Measurements from ENCODE around the gene PEA15.
A peak's percentile ranks its signal among the peaks of the same experiment; 100 is the strongest.

PEA15 gene

GRCh38 chr1:160197231-160197630 is 8.0 kb upstream of the PEA15 start (continued):
- TF ChIP-seq MZF1 (tag by site-specific recombination; IDR thresholded peaks at IDR 0.05; ENCODE audit: borderline replicate concordance) (no peak), SCRT1 (tag by site-specific recombination; IDR thresholded peaks at IDR 0.05; ENCODE audit: borderline replicate concordance) (no peak), ZIC2 (tag by site-specific recombination; IDR thresholded peaks at IDR 0.05) (no peak), ZNF488 (tag by site-specific recombination; IDR thresholded peaks at IDR 0.05) (no peak), ZNF558 (tag by site-specific recombination; IDR thresholded peaks at IDR 0.05) (no peak), ZNF514 (tag by site-specific recombination; IDR thresholded peaks at IDR 0.05) (no peak), ZNF140 (tag by site-specific recombination; IDR thresholded peaks at IDR 0.05) (no peak)

DNA sequence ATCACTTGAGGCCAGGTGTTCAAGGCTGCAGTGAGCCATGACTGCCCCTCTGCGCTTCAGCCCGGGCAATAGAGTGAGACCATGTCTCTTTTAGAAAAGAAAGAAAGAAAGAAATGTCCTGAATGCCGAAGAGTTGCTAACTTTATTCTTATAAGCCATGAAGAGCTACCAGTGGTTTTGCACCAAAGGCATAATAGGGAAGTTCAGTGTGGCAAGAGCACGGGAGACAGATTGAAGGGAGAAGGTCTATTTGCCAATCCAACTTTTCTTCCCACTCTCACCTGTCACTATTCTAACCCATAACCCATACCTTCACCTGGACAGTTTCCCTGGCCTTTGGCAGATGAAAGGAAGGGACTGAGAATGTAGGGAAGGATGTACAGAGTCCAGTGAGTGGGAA is 4.4 kb upstream of the PEA15 start:
- ChIA-PET POLR2A (no interaction called here), CTCF (interaction anchor here (1.7 to 4.4 kb wide), 3 partner anchors 9 to 19 kb away, joined by 5 to 64 read pairs (median 11); partner anchors contain the start of gene CASQ1)
- no peaks in the 10 kb centered on the region for H3K9me3 ChIP-seq (ENCODE audit: control insufficient read depth, insufficient read depth, low read depth, low read length)
- no peaks in the 10 kb centered on the region for H3K4me1 ChIP-seq (ENCODE audit: control insufficient read depth, insufficient read depth, low read length)
- H3K27ac ChIP-seq (ENCODE audit: extremely low read depth, low read depth, low read length), result no peak overlapping the region
- no peak overlapping the region for H3K4me3 ChIP-seq (ENCODE audit: low read depth, low read length)
- H3K36me3 ChIP-seq (ENCODE audit: control insufficient read depth in 2 of 2, insufficient read depth in 1 of 2, low read length in 2 of 2), result no peaks in the 10 kb centered on the region
- no peak for TF ChIP-seq SALL2 (tag by site-specific recombination; IDR thresholded peaks at IDR 0.05; ENCODE audit: borderline replicate concordance)

DNA sequence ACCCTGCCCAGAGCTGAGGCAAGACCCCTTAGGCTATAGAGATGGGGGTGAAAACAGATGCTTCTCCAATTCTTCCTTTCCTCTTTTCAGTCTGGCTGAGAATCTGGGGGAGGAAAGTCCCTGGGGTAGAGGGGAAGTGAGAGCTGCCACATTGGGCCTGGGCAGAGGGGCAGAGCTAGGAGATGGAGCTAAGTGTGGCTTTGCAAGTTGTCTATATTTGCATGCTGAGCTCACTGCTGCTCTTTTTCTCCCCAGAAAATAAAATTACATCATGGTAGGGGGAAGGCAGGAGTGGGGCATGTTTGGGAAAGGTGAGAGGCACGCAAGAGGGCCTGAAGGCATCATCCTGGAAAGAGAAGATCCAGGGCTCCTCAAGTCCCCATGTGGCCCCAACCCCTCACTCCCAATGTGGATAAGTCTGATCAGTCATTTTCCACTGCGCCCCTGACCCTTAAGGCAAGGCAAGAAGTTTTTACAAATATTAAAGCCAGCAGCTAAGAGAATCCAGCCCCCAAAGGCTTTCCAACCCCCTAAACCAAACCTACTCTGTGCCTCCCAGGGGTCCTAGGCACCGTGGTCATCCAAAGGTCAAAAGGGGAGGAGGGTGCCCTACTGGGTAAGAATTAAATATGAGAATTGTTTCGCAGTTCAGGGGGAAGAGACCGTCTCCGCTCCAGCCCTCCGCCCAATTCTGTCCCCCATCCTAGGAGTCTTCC is 500 bp upstream of the PEA15 start:
- H3K9me3 ChIP-seq (ENCODE audit: control insufficient read depth, insufficient read depth, low read depth, low read length), result no peaks in the 10 kb centered on the region
- ChIA-PET CTCF (interaction anchor here (0.6 to 4.4 kb wide), 4 partner anchors 9 to 394 kb away, joined by 3 to 64 read pairs (median 7); partner anchors contain the start of gene CASQ1), POLR2A (interaction anchor here (0.8 to 1.0 kb wide), 2 partner anchors 11 to 23 kb away, joined by 3 read pairs; no protein-coding TSS in a partner anchor)
- H3K4me1 ChIP-seq (ENCODE audit: control insufficient read depth, insufficient read depth, low read length), result no peaks in the 10 kb centered on the region
- H3K36me3 ChIP-seq (ENCODE audit: control insufficient read depth in 2 of 2, insufficient read depth in 1 of 2, low read length in 2 of 2), result peaks cover 0 to 33% of the 10 kb centered on the region in 2 experiments; a peak in 2 of 3 replicates
- H3K4me3 ChIP-seq (ENCODE audit: low read depth, low read length), result peak overlapping the region; percentile 25
- no peak overlapping the region for H3K27ac ChIP-seq (ENCODE audit: extremely low read depth, low read depth, low read length)
- TF ChIP-seq, protein P1, sequence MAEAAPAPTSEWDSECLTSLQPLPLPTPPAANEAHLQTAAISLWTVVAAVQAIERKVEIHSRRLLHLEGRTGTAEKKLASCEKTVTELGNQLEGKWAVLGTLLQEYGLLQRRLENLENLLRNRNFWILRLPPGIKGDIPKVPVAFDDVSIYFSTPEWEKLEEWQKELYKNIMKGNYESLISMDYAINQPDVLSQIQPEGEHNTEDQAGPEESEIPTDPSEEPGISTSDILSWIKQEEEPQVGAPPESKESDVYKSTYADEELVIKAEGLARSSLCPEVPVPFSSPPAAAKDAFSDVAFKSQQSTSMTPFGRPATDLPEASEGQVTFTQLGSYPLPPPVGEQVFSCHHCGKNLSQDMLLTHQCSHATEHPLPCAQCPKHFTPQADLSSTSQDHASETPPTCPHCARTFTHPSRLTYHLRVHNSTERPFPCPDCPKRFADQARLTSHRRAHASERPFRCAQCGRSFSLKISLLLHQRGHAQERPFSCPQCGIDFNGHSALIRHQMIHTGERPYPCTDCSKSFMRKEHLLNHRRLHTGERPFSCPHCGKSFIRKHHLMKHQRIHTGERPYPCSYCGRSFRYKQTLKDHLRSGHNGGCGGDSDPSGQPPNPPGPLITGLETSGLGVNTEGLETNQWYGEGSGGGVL (tag by site-specific recombination; IDR thresholded peaks at IDR 0.05), result peak; percentile 87
- TF ChIP-seq OVOL3 (tag by site-specific recombination; IDR thresholded peaks at IDR 0.05), result no peak
- TF ChIP-seq, protein P2, sequence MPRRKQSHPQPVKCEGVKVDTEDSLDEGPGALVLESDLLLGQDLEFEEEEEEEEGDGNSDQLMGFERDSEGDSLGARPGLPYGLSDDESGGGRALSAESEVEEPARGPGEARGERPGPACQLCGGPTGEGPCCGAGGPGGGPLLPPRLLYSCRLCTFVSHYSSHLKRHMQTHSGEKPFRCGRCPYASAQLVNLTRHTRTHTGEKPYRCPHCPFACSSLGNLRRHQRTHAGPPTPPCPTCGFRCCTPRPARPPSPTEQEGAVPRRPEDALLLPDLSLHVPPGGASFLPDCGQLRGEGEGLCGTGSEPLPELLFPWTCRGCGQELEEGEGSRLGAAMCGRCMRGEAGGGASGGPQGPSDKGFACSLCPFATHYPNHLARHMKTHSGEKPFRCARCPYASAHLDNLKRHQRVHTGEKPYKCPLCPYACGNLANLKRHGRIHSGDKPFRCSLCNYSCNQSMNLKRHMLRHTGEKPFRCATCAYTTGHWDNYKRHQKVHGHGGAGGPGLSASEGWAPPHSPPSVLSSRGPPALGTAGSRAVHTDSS (tag by site-specific recombination; IDR thresholded peaks at IDR 0.05), result no peak
- TF ChIP-seq ZNF132 (tag by site-specific recombination; IDR thresholded peaks at IDR 0.05; ENCODE audit: borderline replicate concordance), result no peak
- TF ChIP-seq ZBTB21 (tag by site-specific recombination; IDR thresholded peaks at IDR 0.05), result peak; percentile 28; the same call in 1 of the 2 replicates
- TF ChIP-seq, protein P3, sequence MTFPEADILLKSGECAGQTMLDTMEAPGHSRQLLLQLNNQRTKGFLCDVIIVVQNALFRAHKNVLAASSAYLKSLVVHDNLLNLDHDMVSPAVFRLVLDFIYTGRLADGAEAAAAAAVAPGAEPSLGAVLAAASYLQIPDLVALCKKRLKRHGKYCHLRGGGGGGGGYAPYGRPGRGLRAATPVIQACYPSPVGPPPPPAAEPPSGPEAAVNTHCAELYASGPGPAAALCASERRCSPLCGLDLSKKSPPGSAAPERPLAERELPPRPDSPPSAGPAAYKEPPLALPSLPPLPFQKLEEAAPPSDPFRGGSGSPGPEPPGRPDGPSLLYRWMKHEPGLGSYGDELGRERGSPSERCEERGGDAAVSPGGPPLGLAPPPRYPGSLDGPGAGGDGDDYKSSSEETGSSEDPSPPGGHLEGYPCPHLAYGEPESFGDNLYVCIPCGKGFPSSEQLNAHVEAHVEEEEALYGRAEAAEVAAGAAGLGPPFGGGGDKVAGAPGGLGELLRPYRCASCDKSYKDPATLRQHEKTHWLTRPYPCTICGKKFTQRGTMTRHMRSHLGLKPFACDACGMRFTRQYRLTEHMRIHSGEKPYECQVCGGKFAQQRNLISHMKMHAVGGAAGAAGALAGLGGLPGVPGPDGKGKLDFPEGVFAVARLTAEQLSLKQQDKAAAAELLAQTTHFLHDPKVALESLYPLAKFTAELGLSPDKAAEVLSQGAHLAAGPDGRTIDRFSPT (tag by site-specific recombination; IDR thresholded peaks at IDR 0.05), result peak; percentile 6; the same call in 1 of the 2 replicates
- TF ChIP-seq ZNF366 (tag by site-specific recombination; conservative IDR thresholded peaks at IDR 0.05), result 0 out of 2 replicates have a peak, but pooled peaks have one; percentile 15
- peak; percentile 65 for TF ChIP-seq ZBTB48 (tag by site-specific recombination; IDR thresholded peaks at IDR 0.05)
- TF ChIP-seq, protein P4, sequence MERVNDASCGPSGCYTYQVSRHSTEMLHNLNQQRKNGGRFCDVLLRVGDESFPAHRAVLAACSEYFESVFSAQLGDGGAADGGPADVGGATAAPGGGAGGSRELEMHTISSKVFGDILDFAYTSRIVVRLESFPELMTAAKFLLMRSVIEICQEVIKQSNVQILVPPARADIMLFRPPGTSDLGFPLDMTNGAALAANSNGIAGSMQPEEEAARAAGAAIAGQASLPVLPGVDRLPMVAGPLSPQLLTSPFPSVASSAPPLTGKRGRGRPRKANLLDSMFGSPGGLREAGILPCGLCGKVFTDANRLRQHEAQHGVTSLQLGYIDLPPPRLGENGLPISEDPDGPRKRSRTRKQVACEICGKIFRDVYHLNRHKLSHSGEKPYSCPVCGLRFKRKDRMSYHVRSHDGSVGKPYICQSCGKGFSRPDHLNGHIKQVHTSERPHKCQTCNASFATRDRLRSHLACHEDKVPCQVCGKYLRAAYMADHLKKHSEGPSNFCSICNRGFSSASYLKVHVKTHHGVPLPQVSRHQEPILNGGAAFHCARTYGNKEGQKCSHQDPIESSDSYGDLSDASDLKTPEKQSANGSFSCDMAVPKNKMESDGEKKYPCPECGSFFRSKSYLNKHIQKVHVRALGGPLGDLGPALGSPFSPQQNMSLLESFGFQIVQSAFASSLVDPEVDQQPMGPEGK (tag by site-specific recombination; IDR thresholded peaks at IDR 0.05), result peak; percentile 63
- TF ChIP-seq GLI4 (tag by site-specific recombination; IDR thresholded peaks at IDR 0.05), result no peak
- no peak for TF ChIP-seq ZNF629 (tag by site-specific recombination; IDR thresholded peaks at IDR 0.05)
- TF ChIP-seq ZIC2 (tag by site-specific recombination; IDR thresholded peaks at IDR 0.05), result peak; percentile 3; the same call in 1 of the 2 replicates
- no peak for TF ChIP-seq ZSCAN23 (tag by site-specific recombination; IDR thresholded peaks at IDR 0.05)
- TF ChIP-seq ZNF335 (tag by site-specific recombination; conservative IDR thresholded peaks at IDR 0.05), result peak; percentile 44
- no peak for TF ChIP-seq SP7 (tag by site-specific recombination; IDR thresholded peaks at IDR 0.05)
- TF ChIP-seq FEZF1 (tag by site-specific recombination; IDR thresholded peaks at IDR 0.05), result peak; percentile 90
- no peak for TF ChIP-seq ZNF391 (tag by site-specific recombination; IDR thresholded peaks at IDR 0.05; ENCODE audit: borderline replicate concordance, low read depth)
